Caco-2 (cell line): ENCODE measurements around the gene KLK8. TPM values are rescaled to one million over a fixed set of nuclear protein-coding genes. Genes with fewer than 3 reads are reported as not detected.

Source experiments
- BruUV-seq: library from RNA; stranded (reverse); fragments of 400-500 nt; replicated peaks from 2 replicates; lab custom pipeline; 2021; lab: Mats Ljungman, UMichigan
- CTCF ChIA-PET: fragments of 300-600 bp; sonication (Branson Sonifier 250); formaldehyde crosslinking; loops from one replicate; lab custom pipeline; 2022; ENCODE audit warnings: antibody characterized with exemption; lab: Charles Lee
- POLR2A ChIA-PET: fragments of 300-600 bp; sonication (Branson Sonifier 250); formaldehyde crosslinking; loops from one replicate; lab custom pipeline; 2022; ENCODE audit warnings: antibody characterized with exemption; lab: Charles Lee
- DNase-seq, 2 experiments: peaks; one replicate each; pipeline versions ENCODE4 v3.0.0 to v3.0.0-alpha.2; 2020 to 2022
- H3K27me3 ChIP-seq: replicated peaks from 2 replicates; pipeline ENCODE4 v1.6.0; 2011; ENCODE audit warnings: low read length; ENCODE audit not compliant: control insufficient read depth, insufficient read depth
- H3K36me3 ChIP-seq: 2 replicates; pipeline ENCODE4 v1.5.1; 2011; ENCODE audit warnings: low read length; ENCODE audit not compliant: control insufficient read depth, insufficient read depth
- H3K4me1 ChIP-seq: fragments of 250-450 bp; sonication (Bioruptor Pico); 2 replicates; pipeline ENCODE4 v1.5.1; 2020; ENCODE audit warnings: mild to moderate bottlenecking
- H3K4me3 ChIP-seq: 2 replicates; pipeline ENCODE4 v1.5.1; 2011; ENCODE audit warnings: low read depth, mild to moderate bottlenecking, control low read depth, low read length
- H3K9me3 ChIP-seq: fragments of 250-450 bp; sonication (Bioruptor Pico); 2 replicates; pipeline ENCODE4 v1.5.1; 2020; ENCODE audit warnings: mild to moderate bottlenecking, moderate library complexity
- H3K27ac Mint-ChIP-seq: one replicate; pipeline ENCODE4 v1.8.0; 2022; ENCODE audit warnings: mixed read lengths; ENCODE audit not compliant: unreplicated experiment
- H3K27me3 Mint-ChIP-seq: one replicate; pipeline ENCODE4 v1.8.0; 2022; ENCODE audit warnings: mixed read lengths; ENCODE audit not compliant: insufficient read depth, unreplicated experiment
- H3K36me3 Mint-ChIP-seq: one replicate; pipeline ENCODE4 v1.8.0; 2022; ENCODE audit warnings: mild to moderate bottlenecking, mixed read lengths; ENCODE audit not compliant: insufficient read depth, unreplicated experiment
- H3K4me1 Mint-ChIP-seq: one replicate; pipeline ENCODE4 v1.8.0; 2022; ENCODE audit warnings: low read depth, mixed read lengths; ENCODE audit not compliant: unreplicated experiment
- H3K4me3 Mint-ChIP-seq: one replicate; pipeline ENCODE4 v1.8.0; 2022; ENCODE audit warnings: mild to moderate bottlenecking, moderate library complexity, mixed read lengths; ENCODE audit not compliant: unreplicated experiment
- H3K9me3 Mint-ChIP-seq: one replicate; pipeline ENCODE4 v1.8.0; 2022; ENCODE audit warnings: mixed read lengths; ENCODE audit not compliant: unreplicated experiment
- intact Hi-C: fragments of 100-400 bp; cut with micrococcal nuclease; formaldehyde crosslinking; loops from one replicate; pipeline ENCODE4 v1.10.0; 2022; ENCODE audit not compliant: unreplicated experiment
- total RNA-seq: library from RNA; stranded (reverse); gene quantifications from 2 replicates; pipeline ENCODE4 v1.2.3, GENCODE V29; 2022
- TF ChIP-seq, protein P1 (sequence below), 2 experiments: fragments of 200-600 bp in 1 of 2; IDR thresholded peaks; 1 replicate in 1 of 2; 2 replicates in 1 of 2; pipeline versions ENCODE4 v1.5.1 to v1.8.0; 2011 to 2022; ENCODE audit warnings: antibody characterized with exemption in 1 of 2, control low read depth in 1 of 2, inconsistent platforms in 1 of 2, low read depth in 1 of 2, low read length in 1 of 2, mild to moderate bottlenecking in 1 of 2, moderate library complexity in 1 of 2; ENCODE audit not compliant: insufficient read depth in 1 of 2, severe bottlenecking in 1 of 2, unreplicated experiment in 1 of 2

KLK8 gene
- total RNA-seq, 1 experiment from 2014 or later: 1.7 TPM

DNA sequence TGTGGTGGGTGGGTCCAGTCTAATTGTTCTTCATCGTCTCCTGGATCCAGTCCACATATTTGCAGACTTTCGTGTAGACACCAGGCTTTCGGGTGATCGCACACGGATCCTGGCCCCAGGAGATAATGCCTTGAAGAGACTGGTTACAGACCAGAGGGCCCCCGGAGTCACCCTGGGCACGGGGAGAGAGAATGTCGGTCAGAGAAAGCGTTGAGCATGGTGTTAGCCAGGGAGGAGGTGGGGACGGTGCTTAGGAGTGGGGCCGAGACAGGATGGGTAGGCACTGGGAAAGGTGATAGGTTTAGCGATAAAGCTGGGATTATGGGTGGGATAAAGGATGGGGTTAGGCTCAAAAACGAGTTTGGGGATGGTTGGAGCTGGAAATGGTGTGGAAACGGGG lies 21.1 kb upstream of the KLK8 start:
- TF ChIP-seq, protein P1, sequence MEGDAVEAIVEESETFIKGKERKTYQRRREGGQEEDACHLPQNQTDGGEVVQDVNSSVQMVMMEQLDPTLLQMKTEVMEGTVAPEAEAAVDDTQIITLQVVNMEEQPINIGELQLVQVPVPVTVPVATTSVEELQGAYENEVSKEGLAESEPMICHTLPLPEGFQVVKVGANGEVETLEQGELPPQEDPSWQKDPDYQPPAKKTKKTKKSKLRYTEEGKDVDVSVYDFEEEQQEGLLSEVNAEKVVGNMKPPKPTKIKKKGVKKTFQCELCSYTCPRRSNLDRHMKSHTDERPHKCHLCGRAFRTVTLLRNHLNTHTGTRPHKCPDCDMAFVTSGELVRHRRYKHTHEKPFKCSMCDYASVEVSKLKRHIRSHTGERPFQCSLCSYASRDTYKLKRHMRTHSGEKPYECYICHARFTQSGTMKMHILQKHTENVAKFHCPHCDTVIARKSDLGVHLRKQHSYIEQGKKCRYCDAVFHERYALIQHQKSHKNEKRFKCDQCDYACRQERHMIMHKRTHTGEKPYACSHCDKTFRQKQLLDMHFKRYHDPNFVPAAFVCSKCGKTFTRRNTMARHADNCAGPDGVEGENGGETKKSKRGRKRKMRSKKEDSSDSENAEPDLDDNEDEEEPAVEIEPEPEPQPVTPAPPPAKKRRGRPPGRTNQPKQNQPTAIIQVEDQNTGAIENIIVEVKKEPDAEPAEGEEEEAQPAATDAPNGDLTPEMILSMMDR (IDR thresholded peaks at IDR 0.05; ENCODE audit: insufficient read depth in 1 of 2, low read depth in 1 of 2, low read length in 1 of 2, severe bottlenecking in 1 of 2, unreplicated experiment in 1 of 2): no peak
- H3K4me3 ChIP-seq: no peak overlapping the region
- CTCF ChIA-PET: no interaction called here
- Mint-ChIP-seq H3K27ac (no peak overlapping the region), H3K4me3 (no peak overlapping the region), H3K27me3 (peaks cover 24% of the 10 kb centered on the region), H3K9me3 (no peaks in the 10 kb centered on the region), H3K36me3 (no peaks in the 10 kb centered on the region), H3K4me1 (no peaks in the 10 kb centered on the region)
- peaks cover 3% of the 10 kb centered on the region for H3K27me3 ChIP-seq
- intact Hi-C loops: no loop called here
- no peaks in the 10 kb centered on the region for H3K9me3 ChIP-seq
- BruUV-seq: no TSS peak
- H3K36me3 ChIP-seq: no peaks in the 10 kb centered on the region
- 0 out of 2 replicates have a peak, but pooled peaks cover 4% of the 10 kb centered on the region for H3K4me1 ChIP-seq
- no peak for DNase-seq
- POLR2A ChIA-PET: no interaction called here

GRCh38 chr19:51020988-51021651 lies 19.7 kb upstream of the KLK8 start:
- no TSS peak for BruUV-seq
- Mint-ChIP-seq H3K4me3 (no peak overlapping the region), H3K27me3 (peaks cover 26% of the 10 kb centered on the region), H3K4me1 (no peaks in the 10 kb centered on the region), H3K9me3 (no peaks in the 10 kb centered on the region), H3K36me3 (no peaks in the 10 kb centered on the region), H3K27ac (no peak overlapping the region)
- Histone ChIP-seq H3K36me3 (no peaks in the 10 kb centered on the region), H3K9me3 (no peaks in the 10 kb centered on the region), H3K4me3 (no peak overlapping the region), H3K27me3 (peaks cover 3% of the 10 kb centered on the region), H3K4me1 (0 out of 2 replicates have a peak, but pooled peaks cover 4% of the 10 kb centered on the region)
- intact Hi-C loops: loop anchor here (1.0 to 2.0 kb wide), 2 partner anchors 73 to 148 kb away; no protein-coding TSS in a partner anchor
- TF ChIP-seq, protein P1 (IDR thresholded peaks at IDR 0.05; ENCODE audit: insufficient read depth in 1 of 2, low read depth in 1 of 2, low read length in 1 of 2, severe bottlenecking in 1 of 2, unreplicated experiment in 1 of 2): peak; percentile 67 to 70
- ChIA-PET CTCF (interaction anchor here (0.6 to 1.7 kb wide), 15 partner anchors 20 to 238 kb away, joined by 3 to 61 read pairs (median 4); no protein-coding TSS in a partner anchor), POLR2A (no interaction called here)
- peak in 1 of 2 experiments; percentile 54 for DNase-seq

DNA sequence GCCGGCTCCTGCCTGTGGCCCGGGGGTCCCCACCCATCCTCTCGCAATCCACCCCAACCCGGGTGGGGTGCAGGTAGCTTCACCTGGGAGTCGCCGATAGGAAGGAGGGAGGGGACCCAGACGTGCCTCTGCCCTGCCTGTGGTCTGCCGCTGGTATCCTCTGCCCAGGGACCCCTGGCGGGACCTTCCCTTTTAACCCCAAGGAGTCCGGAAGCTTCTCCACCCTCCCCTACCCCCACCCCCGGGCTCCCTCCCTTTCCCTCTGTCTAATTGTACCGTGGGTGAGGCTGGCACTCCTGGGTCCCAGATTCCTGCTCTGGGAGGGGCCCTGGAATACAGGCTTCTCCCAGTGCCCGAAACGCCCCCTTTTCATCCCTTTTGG lies 18.1 kb upstream of the KLK8 start, which contains the start of gene KLK10:
TSS of gene KLK10 (minus strand) at position 166 of the 382 bp plus-strand sequence. CDS start 579 bp downstream, outside the sequence.
- no peaks in the 10 kb centered on the region for H3K4me1 Mint-ChIP-seq
- no peak within 1 kb of the TSS for H3K27ac Mint-ChIP-seq
- TF ChIP-seq, protein P1 (IDR thresholded peaks at IDR 0.05; ENCODE audit: insufficient read depth in 1 of 2, low read depth in 1 of 2, low read length in 1 of 2, severe bottlenecking in 1 of 2, unreplicated experiment in 1 of 2): no peak
- CTCF ChIA-PET: interaction anchor here (0.6 kb wide), 2 partner anchors 24 to 610 kb away, joined by 3 read pairs; no protein-coding TSS in a partner anchor
- Histone ChIP-seq H3K27me3 (peaks cover 5% of the 10 kb centered on the region), H3K9me3 (no peaks in the 10 kb centered on the region), H3K36me3 (no peaks in the 10 kb centered on the region), H3K4me3 (peak within 1 kb of the TSS; percentile 17), H3K4me1 (0 out of 2 replicates have a peak, but pooled peaks cover 4% of the 10 kb centered on the region)
- no peaks in the 10 kb centered on the region for H3K36me3 Mint-ChIP-seq
- POLR2A ChIA-PET: no interaction called here
- BruUV-seq: no TSS peak
- intact Hi-C loops: no loop called here
- H3K27me3 Mint-ChIP-seq: peaks cover 31% of the 10 kb centered on the region
- H3K9me3 Mint-ChIP-seq: no peaks in the 10 kb centered on the region
- peak within 1 kb of the TSS; percentile 60 for H3K4me3 Mint-ChIP-seq
- DNase-seq: no peak
